ENCODE results near the gene PDS5B.
"Not testable (repeated sequence)": the region's sequence is repeated elsewhere in the genome, so short reads cannot be mapped to it uniquely, and the experiment has no call there.

PDS5B gene

GRCh38 chr13:32796754-32797153 lies 210.5 kb downstream of the PDS5B start:
- DNase-seq (ENCODE audit: low read depth), result no peak

DNA sequence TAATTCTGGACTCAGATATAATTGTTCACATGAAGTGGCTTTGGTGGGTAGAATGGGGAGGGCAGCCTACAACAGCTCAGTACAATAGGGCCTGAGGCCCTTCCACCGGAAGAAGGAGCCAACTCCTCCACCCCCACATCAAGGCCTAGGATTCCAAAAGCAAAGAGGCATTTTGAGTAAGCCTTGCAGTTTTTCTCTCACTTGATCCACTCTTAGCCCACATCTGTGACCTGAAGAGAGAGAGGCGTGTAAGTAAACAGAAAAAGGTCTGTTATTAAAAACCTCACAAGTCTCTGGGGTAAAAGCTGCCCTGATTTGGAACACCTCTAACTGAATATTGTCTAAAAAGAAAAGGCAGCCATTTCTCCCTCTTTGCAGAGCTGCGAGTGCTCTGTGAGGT lies 215.9 kb downstream of the PDS5B start:
- no peak for DNase-seq (ENCODE audit: low read depth)

GRCh38 chr13:32804673-32805230 lies 218.5 kb downstream of the PDS5B start:
- DNase-seq (ENCODE audit: low read depth), result no peak

GRCh38 chr13:32811297-32811800 lies 225.1 kb downstream of the PDS5B start:
- DNase-seq (ENCODE audit: low read depth), result no peak

- DNase-seq (ENCODE audit: low read depth), result no peak
Observed at GRCh38 chr13:32821149-32821688, 235.0 kb downstream of the PDS5B start.

- DNase-seq (ENCODE audit: low read depth), result no peak
Observed at GRCh38 chr13:32822771-32823170, 236.5 kb downstream of the PDS5B start.

- no peak for DNase-seq (ENCODE audit: low read depth)
Observed at GRCh38 chr13:32823597-32823996, 237.3 kb downstream of the PDS5B start.

DNA sequence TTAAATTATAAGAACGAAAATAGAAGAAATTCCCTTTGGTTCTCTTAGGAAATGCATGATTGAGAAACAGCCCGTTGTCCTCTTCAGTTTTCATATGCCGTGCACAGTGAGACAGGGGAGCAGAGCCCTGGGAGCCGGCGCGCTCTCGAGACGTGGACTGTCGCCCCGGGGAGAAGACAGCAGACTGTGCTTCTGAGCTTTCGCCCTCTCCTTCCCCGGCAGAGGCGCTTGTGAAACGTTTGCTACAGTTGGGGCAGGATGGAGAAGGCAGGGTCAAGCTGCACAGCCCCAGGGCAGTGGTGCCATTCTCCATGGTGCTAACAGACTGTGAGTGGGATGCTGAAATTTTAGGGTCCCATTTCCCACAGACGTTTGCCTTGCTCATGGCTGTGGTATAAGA lies 237.8 kb downstream of the PDS5B start:
- DNase-seq (ENCODE audit: low read depth), result no peak

GRCh38 chr13:32824675-32825074 lies 238.4 kb downstream of the PDS5B start:
- DNase-seq (ENCODE audit: low read depth), result peak; percentile 81

GRCh38 chr13:32825481-32825880 lies 239.2 kb downstream of the PDS5B start:
- DNase-seq (ENCODE audit: low read depth), result no peak

DNA sequence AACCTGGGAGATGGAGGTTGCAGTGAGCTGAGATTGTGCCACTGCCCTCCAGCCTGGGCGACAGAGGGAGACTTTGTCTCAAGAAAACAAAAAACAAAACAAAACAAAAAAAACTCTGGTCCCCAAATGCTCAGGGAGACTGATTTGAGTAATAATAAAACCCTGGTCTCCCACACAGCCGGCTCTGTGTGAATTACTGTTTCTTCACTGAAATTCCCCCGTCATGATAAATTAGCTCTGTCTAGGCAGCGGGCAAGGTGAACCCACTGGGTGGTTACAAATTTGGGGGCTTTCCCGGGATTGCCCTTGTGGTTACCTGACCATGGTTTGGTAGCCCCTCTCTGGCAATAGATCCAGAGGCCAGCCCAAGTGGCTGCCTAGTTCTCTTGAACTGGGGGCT lies 240.1 kb downstream of the PDS5B start:
- DNase-seq (ENCODE audit: low read depth), result not testable (repeated sequence)

Data from non-pigmented ciliary epithelial cell (primary cell).